Common myeloid progenitor, CD34-positive (primary cell): ENCODE data around the gene SOAT1.

Experiments used
- CTCF ChIA-PET: fragments of 350-600 bp; sonication (Branson Sonifier 250); formaldehyde crosslinking; loops from one replicate; lab custom pipeline; 2021; ENCODE audit warnings: antibody characterized with exemption; lab: Charles Lee
- POLR2A ChIA-PET: fragments of 350-600 bp; sonication (Branson Sonifier 250); formaldehyde crosslinking; loops from one replicate; lab custom pipeline; 2021; ENCODE audit warnings: antibody characterized with exemption; lab: Charles Lee
- DNase-seq, 3 donors: peaks; one replicate each; pipeline versions ENCODE4 v3.0.0 to v3.0.0-alpha.2; 2013
- H3K27ac ChIP-seq, 2 experiments: 1 replicate in 1 of 2; 2 replicates in 1 of 2; pipeline ENCODE4 v1.7.0; 2013; ENCODE audit warnings: inconsistent platforms in 2 of 2, low read length in 2 of 2, mild to moderate bottlenecking in 2 of 2, low read depth in 1 of 2, moderate library complexity in 1 of 2; ENCODE audit not compliant: severe bottlenecking in 2 of 2, insufficient read depth in 1 of 2, poor library complexity in 1 of 2
- H3K27me3 ChIP-seq, 5 experiments: replicated peaks in 2 of 5; 1 replicate in 3 of 5; 2 replicates in 2 of 5; pipeline versions ENCODE4 v1.6.1 to v1.7.0; 2013; ENCODE audit warnings: low read length in 4 of 5, mild to moderate bottlenecking in 2 of 5, moderate library complexity in 2 of 5, inconsistent platforms in 1 of 5; ENCODE audit not compliant: insufficient read depth in 5 of 5, control insufficient read depth in 4 of 5
- H3K36me3 ChIP-seq, 4 experiments: 1 replicate in 2 of 4; 2 replicates in 2 of 4; pipeline versions ENCODE4 v1.6.1 to v1.7.0; 2013; ENCODE audit warnings: low read length in 3 of 4, control low read depth in 1 of 4, mild to moderate bottlenecking in 1 of 4; ENCODE audit not compliant: control insufficient read depth in 4 of 4, insufficient read depth in 4 of 4
- H3K4me1 ChIP-seq, 4 experiments: 1 replicate in 3 of 4; 2 replicates in 1 of 4; pipeline versions ENCODE4 v1.6.1 to v1.7.1; 2013; ENCODE audit warnings: low read length in 3 of 4, mild to moderate bottlenecking in 3 of 4, control low read depth in 1 of 4, inconsistent platforms in 1 of 4, moderate library complexity in 1 of 4; ENCODE audit not compliant: control insufficient read depth in 4 of 4, insufficient read depth in 4 of 4; ENCODE audit errors: control extremely low read depth in 1 of 4
- H3K4me3 ChIP-seq, 7 experiments: 1 replicate in 4 of 7; 2 replicates in 3 of 7; pipeline versions ENCODE4 v1.5.1 to v1.7.0; 2013; ENCODE audit warnings: mild to moderate bottlenecking in 7 of 7, low read length in 6 of 7, moderate library complexity in 6 of 7, inconsistent platforms in 2 of 7, low read depth in 2 of 7, control low read depth in 1 of 7; ENCODE audit not compliant: insufficient read depth in 4 of 7, control insufficient read depth in 1 of 7; ENCODE audit errors: extremely low read depth in 1 of 7
- H3K9me3 ChIP-seq, 5 experiments: 1 replicate in 4 of 5; 2 replicates in 1 of 5; pipeline versions ENCODE4 v1.6.1 to v1.7.1; 2013; ENCODE audit warnings: low read length in 4 of 5, mild to moderate bottlenecking in 2 of 5, inconsistent platforms in 1 of 5, low read depth in 1 of 5, moderate library complexity in 1 of 5; ENCODE audit not compliant: control insufficient read depth in 4 of 5, insufficient read depth in 2 of 5; ENCODE audit errors: control extremely low read depth in 1 of 5
- WGBS: methylation state at CpG from one replicate; pipeline ENCODE4 v1.1.5; 2013; ENCODE audit not compliant: insufficient coverage; 5-methylcytosine and 5-hydroxymethylcytosine counted together

SOAT1 gene

DNA sequence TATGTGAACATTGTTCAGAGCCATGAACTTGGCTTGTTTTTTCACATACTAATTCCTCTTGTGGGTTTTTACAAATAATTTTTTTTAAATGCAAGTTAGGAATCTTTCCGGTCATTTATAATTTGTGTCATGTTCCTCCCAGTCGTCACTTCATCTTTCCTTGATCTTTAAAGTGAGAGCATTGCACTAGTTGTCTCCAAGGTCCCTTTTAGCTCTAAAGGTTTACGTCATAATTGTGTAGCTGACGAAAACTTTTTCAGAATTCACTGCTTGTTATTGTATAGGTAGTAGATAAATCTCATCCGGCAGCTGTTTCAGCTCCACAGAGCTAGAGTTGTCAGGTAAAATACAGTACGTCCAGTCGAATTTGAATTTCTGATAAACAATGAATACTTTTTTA lies 33.6 kb downstream of the SOAT1 start:
- DNase-seq = no peak
- CTCF ChIA-PET = interaction anchor here (0.6 to 0.8 kb wide), 2 partner anchors 10 to 105 kb away, joined by 4 read pairs; no protein-coding TSS in a partner anchor
- Histone ChIP-seq H3K27ac (no peak overlapping the region), H3K9me3 (peaks cover 0 to 6% (median 2%) of the 10 kb centered on the region in 5 experiments), H3K4me1 (no peaks in the 10 kb centered on the region), H3K4me3 (no peak overlapping the region), H3K27me3 (no peaks in the 10 kb centered on the region), H3K36me3 (peaks cover 2 to 17% (median 14%) of the 10 kb centered on the region in 4 experiments)
- POLR2A ChIA-PET = no interaction called here
- 92% methylated on average over 2 of the region's 7 CpGs for WGBS

DNA sequence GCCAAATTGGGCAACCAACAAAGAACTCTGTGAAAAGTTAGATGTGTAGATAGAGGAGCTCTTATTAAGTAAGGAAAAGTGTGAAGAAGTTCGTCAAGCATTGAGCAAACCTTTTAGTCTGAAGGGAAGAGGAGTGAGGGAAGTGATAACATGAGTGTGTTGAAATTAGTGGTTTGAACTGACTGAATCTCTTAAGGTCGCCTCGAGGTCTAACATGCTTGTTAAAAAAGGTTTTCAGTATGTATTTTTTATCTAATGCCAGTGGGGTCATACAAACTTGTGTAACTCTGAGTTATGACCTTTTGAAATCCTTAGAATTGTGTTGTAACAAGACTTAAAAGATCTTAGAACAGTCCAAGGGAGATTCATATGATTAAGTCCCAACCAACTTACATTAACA lies 34.1 kb downstream of the SOAT1 start:
- H3K36me3 ChIP-seq = peaks cover 2 to 17% (median 14%) of the 10 kb centered on the region in 4 experiments
- peak in 2 of 3 donors; percentile 6 to 17 for DNase-seq
- WGBS = 81% methylated on average over 3 of the region's 3 CpGs
- ChIA-PET POLR2A (no interaction called here), CTCF (interaction anchor here (0.8 kb wide), 1 partner anchor 10 kb away, joined by 4 read pairs; no protein-coding TSS in a partner anchor)
- H3K27me3 ChIP-seq = no peaks in the 10 kb centered on the region
- no peaks in the 10 kb centered on the region for H3K4me1 ChIP-seq
- H3K27ac ChIP-seq = no peak overlapping the region
- H3K9me3 ChIP-seq = peaks cover 0 to 6% (median 2%) of the 10 kb centered on the region in 5 experiments
- H3K4me3 ChIP-seq = no peak overlapping the region

DNA sequence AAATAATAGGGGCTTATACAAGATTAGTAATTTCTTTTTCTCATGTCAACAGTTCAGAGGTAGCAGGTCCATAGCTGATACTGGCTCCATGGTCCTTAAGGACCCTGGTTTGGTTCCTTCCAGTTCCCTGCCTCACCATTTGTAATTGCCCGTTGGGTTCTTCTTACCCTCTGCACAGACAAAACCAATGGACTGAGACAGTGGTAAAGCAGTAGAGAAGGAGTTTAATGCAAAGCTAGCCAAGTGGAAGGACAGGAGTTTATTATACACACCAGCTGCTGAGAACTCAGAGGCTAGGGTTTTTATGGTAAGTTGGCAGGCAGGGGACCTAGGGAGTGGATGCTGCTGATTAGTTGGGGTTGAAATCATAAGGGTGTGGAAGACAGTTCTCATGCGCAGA lies 36.3 kb downstream of the SOAT1 start:
- WGBS = 75% methylated on average over 2 of the region's 2 CpGs
- ChIA-PET POLR2A (no interaction called here), CTCF (no interaction called here)
- no peaks in the 10 kb centered on the region for H3K4me1 ChIP-seq
- H3K9me3 ChIP-seq = peaks cover 0 to 6% (median 2%) of the 10 kb centered on the region in 5 experiments
- peaks cover 2 to 17% (median 12%) of the 10 kb centered on the region in 4 experiments for H3K36me3 ChIP-seq
- H3K27me3 ChIP-seq = no peaks in the 10 kb centered on the region
- DNase-seq = no peak
- H3K27ac ChIP-seq = no peak overlapping the region
- H3K4me3 ChIP-seq = no peak overlapping the region

GRCh38 chr1:179334440-179334839 lies 40.8 kb downstream of the SOAT1 start:
- no peak for DNase-seq
- Histone ChIP-seq H3K36me3 (peaks cover 4 to 14% (median 14%) of the 10 kb centered on the region in 4 experiments), H3K27me3 (no peaks in the 10 kb centered on the region), H3K9me3 (peaks cover 0 to 6% (median under 1%) of the 10 kb centered on the region in 5 experiments), H3K27ac (no peak overlapping the region), H3K4me3 (no peak overlapping the region), H3K4me1 (no peaks in the 10 kb centered on the region)
- ChIA-PET CTCF (no interaction called here), POLR2A (no interaction called here)
- WGBS = 100% methylated on average over 2 of the region's 4 CpGs

DNA sequence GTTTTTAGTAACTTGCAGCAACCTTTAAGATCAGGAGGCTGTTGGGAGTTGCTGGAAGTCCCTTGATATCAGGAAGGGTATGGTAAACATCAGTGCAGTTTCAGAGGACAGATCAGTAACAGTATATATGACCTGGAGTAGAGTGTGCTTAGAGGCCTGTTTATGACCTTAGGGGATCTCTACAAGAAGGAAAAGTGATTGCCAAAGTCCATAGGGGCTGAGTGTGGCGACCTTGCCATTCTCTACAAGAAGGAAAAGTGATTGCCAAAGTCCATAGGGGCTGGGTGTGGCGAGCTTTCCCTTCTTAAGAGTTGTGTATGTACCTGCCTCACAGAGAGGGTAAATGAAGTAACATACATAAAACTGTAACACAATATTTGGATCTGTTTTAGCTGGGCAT lies 43.7 kb downstream of the SOAT1 start:
- Histone ChIP-seq H3K27me3 (no peaks in the 10 kb centered on the region), H3K9me3 (no peaks in the 10 kb centered on the region), H3K4me3 (no peak overlapping the region), H3K27ac (no peak overlapping the region), H3K36me3 (peaks cover 6 to 16% (median 14%) of the 10 kb centered on the region in 4 experiments), H3K4me1 (no peaks in the 10 kb centered on the region)
- 90% methylated on average over 2 of the region's 2 CpGs for WGBS
- ChIA-PET POLR2A (no interaction called here), CTCF (no interaction called here)
- no peak for DNase-seq

DNA sequence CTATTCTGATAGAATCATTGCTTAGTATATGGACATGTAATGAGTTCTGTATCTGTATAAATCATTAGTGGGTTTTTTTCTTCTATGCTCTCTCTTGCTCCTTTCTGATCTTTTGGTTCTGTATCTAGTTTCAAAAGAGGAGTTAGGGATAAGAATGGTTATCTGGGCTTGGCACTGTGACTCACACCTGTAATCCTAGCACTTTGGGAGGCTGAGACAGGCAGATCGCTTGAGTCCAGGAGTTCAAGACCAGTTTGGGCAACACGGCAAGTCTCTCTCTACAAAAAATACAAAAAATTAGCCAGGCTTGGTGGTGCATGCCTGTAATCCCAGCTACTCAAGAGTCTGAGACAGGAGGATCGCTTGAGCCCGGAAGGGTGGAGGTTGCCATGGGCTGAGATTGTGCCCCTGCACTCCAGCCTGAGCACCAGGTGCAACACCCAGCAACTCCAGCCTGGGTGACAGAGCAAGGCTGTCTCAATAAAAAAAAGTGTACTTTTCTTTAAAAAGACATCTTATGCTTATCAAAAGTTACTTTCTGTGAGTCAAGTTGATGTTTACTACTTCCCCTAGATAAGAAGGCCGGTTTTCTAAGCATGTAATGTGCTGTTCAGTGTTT lies 44.5 kb downstream of the SOAT1 start:
- no peaks in the 10 kb centered on the region for H3K4me1 ChIP-seq
- WGBS = 100% methylated on average over 5 of the region's 5 CpGs
- no peak for DNase-seq
- ChIA-PET POLR2A (no interaction called here), CTCF (no interaction called here)
- H3K9me3 ChIP-seq = no peaks in the 10 kb centered on the region
- no peak overlapping the region for H3K4me3 ChIP-seq
- H3K27ac ChIP-seq = no peak overlapping the region
- peaks cover 6 to 18% (median 16%) of the 10 kb centered on the region in 4 experiments for H3K36me3 ChIP-seq
- no peaks in the 10 kb centered on the region for H3K27me3 ChIP-seq

GRCh38 chr1:179340918-179341317 lies 47.3 kb downstream of the SOAT1 start:
- H3K4me1 ChIP-seq = no peaks in the 10 kb centered on the region
- DNase-seq = no peak
- peaks cover 7 to 39% (median 25%) of the 10 kb centered on the region in 4 experiments for H3K36me3 ChIP-seq
- ChIA-PET POLR2A (no interaction called here), CTCF (no interaction called here)
- H3K4me3 ChIP-seq = no peak overlapping the region
- H3K27ac ChIP-seq = no peak overlapping the region
- no peaks in the 10 kb centered on the region for H3K27me3 ChIP-seq
- no peaks in the 10 kb centered on the region for H3K9me3 ChIP-seq
- WGBS = 100% methylated on average over 1 of the region's 5 CpGs
